IMR-90 (cell line): Measurements from ENCODE around the gene DCAF16.

Source experiments
- CTCF ChIP-seq: conservative IDR thresholded peaks from 2 replicates; pipeline ENCODE4 v1.5.1; 2012; ENCODE audit warnings: mild to moderate bottlenecking, low read depth, low read length, improper control_type of control experiment
- USF2 ChIP-seq: fragments of 150-350 bp; IDR thresholded peaks from 2 replicates; pipeline ENCODE4 v1.6.1; 2017; ENCODE audit warnings: mild to moderate bottlenecking, antibody characterized with exemption, low read length, low read depth

GRCh38 chr4:17809667-17810066 is 890 bp downstream of the DCAF16 start:
- TF ChIP-seq CTCF (no peak), USF2 (no peak)
